Gastrocnemius medialis (tissue), 4 donors: Measurements from ENCODE around the gene AP1G2.

ENCODE experiments used
- CTCF ChIP-seq, 5 experiments: fragments of 450-650 bp in 3 of 5; fragments of 200-600 bp in 2 of 5; sonication (generic) in 2 of 5; IDR thresholded peaks in 4 of 5; conservative IDR thresholded peaks in 1 of 5; 1 replicate in 4 of 5; 2 replicates in 1 of 5; pipeline ENCODE4 v1.5.1; 2016 to 2019; ENCODE audit warnings: antibody characterized with exemption in 5 of 5, mild to moderate bottlenecking in 3 of 5, moderate library complexity in 3 of 5
- POLR2A ChIP-seq, 2 donors: fragments of 450-650 bp; IDR thresholded peaks; one replicate each; pipeline ENCODE4 v1.6.1; 2017; ENCODE audit warnings: antibody characterized with exemption in 2 of 2, mild to moderate bottlenecking in 2 of 2, moderate library complexity in 2 of 2

- TF ChIP-seq CTCF (IDR thresholded peaks at IDR 0.05 in 4 of 5, conservative IDR thresholded peaks at IDR 0.05 in 1 of 5) (no peak), POLR2A (IDR thresholded peaks at IDR 0.05) (no peak)
These were observed 22.0 kb upstream of the AP1G2 start for GRCh38 chr14:23589606-23590005.
